Motor neuron (in vitro differentiated cells): Measurements from ENCODE around the gene CENPA. TPM values are rescaled to one million over a fixed set of nuclear protein-coding genes. Genes with fewer than 3 reads are reported as not detected.
A peak's percentile ranks its signal among the peaks of the same experiment; 100 is the strongest.
"Not testable (repeated sequence)": the region's sequence is repeated elsewhere in the genome, so short reads cannot be mapped to it uniquely, and the experiment has no call there.

Experiments
- ATAC-seq, 8 experiments: fragments of 200-7000 bp; cut with Tn5 transposase; replicated peaks in 6 of 8; 2 replicates each; pipeline ENCODE4 v1.8.0; 2021; ENCODE audit warnings: mild to moderate bottlenecking in 8 of 8, moderate library complexity in 8 of 8
- H3K27ac ChIP-seq, 2 donors: fragments of 250-450 bp; sonication (Bioruptor Pico); 2 replicates each; pipeline ENCODE4 v1.9.0; 2021; ENCODE audit warnings: antibody characterized with exemption in 2 of 2, mild to moderate bottlenecking in 2 of 2, moderate library complexity in 1 of 2
- H3K4me1 ChIP-seq, 2 donors: fragments of 250-450 bp; sonication (Bioruptor Pico); replicated peaks in 1 of 2; 2 replicates each; pipeline ENCODE4 v1.6.1; 2021; ENCODE audit warnings: antibody characterized with exemption in 2 of 2, mild to moderate bottlenecking in 2 of 2, moderate library complexity in 1 of 2
- H3K4me3 ChIP-seq, 5 donors: fragments of 250-450 bp; sonication (Bioruptor Pico); 2 replicates each; pipeline ENCODE4 v1.9.0; 2021; ENCODE audit warnings: antibody characterized with exemption in 5 of 5, mild to moderate bottlenecking in 5 of 5, moderate library complexity in 4 of 5
- WGBS, 10 experiments: fragments of 450-650 bp; shearing (Covaris generic); methylation state at CpG; one replicate each; pipeline ENCODE4 v1.0.0; 2022; 5-methylcytosine and 5-hydroxymethylcytosine counted together
- in situ Hi-C, 9 experiments: fragments of 400-800 bp; cut with MboI; loops; one replicate each; pipeline ENCODE4 v1.15.0; 2021; ENCODE audit warnings: low sequenced_read_pairs in 9 of 9, low pct_unique_long_range_greater_than_20kb in 2 of 9; ENCODE audit not compliant: unreplicated experiment in 9 of 9
- total RNA-seq, 8 experiments: library from RNA; unstranded; fragments of 300-600 nt; gene quantifications; 2 replicates each; pipeline versions ENCODE4 v1.2.3 to v1.2.4, GENCODE V29; 2022

CENPA gene
- total RNA-seq, 8 experiments from 2014 or later, result 0.46 to 19.1 (median 1.7) TPM

- Histone ChIP-seq H3K4me3 (no peak overlapping the region), H3K4me1 (peaks cover 17% of the 10 kb centered on the region in 2 donors), H3K27ac (no peak overlapping the region)
- no peak for ATAC-seq
- in situ Hi-C loops, result no loop called here
- 0 to 100% (median 89%) methylated on average over 1 to 3 of the region's 3 CpGs; no CpG with 5 or more reads in 4 of the 10 experiments for WGBS, 10 experiments
Measured at GRCh38 chr2:26809211-26809610, 23.4 kb downstream of the CENPA start.

DNA sequence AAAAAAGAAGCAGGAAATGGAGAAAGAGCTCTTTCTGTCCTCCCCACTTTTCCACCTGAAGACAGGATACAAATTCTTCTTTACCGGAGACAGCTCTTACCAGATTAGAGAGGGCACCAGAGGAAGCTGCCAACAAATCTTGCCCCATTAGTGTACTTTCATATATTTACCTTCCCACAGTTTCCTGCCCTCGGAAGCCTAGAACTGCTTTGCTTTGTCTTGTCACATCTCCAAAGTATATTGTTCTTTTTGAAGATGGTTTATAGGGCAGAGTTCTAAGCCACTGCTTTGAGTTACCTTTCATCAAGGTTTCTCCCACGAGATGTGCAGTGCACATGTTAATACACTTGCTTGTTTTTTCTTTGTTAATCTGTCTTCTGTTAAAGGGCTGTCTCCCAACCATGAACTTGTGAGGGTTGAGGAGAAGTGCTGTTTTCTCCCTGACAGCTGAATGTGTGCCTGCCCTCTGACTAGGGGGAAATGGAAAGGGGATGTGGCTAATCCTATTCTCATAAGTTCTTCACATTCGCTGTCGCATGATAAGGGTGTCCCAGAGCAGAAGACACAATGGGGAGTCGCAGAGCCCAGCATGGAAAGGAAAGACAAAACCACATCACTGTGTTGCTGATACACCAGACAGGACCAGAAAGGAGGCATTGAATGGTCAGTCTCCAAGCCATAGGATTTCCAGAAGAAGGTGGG, 24.2 kb downstream of the CENPA start:
- ATAC-seq, result no peak
- Histone ChIP-seq H3K4me3 (no peak overlapping the region), H3K4me1 (peaks cover 17% of the 10 kb centered on the region in 2 donors), H3K27ac (no peak overlapping the region)
- in situ Hi-C loops, result no loop called here
- 17 to 85% (median 67%) methylated on average over 1 to 6 of the region's 6 CpGs; no CpG with 5 or more reads in 1 of the 10 experiments for WGBS, 10 experiments

GRCh38 chr2:26811261-26811660, 25.4 kb downstream of the CENPA start:
- in situ Hi-C loops, result no loop called here
- H3K4me1 ChIP-seq, result peaks cover 17% of the 10 kb centered on the region in 2 donors
- WGBS, 10 experiments, result 7 to 80% (median 28%) methylated on average over 1 to 5 of the region's 8 CpGs; no CpG with 5 or more reads in 3 of the 10 experiments
- H3K27ac ChIP-seq, result no peak overlapping the region
- ATAC-seq, result no peak
- H3K4me3 ChIP-seq, result no peak overlapping the region

- ATAC-seq, result peak in 5 of 8 experiments; percentile 45 to 81 (median 76)
- no peak overlapping the region for H3K4me3 ChIP-seq
- 32 to 100% (median 71%) methylated on average over 1 to 10 of the region's 14 CpGs; no CpG with 5 or more reads in 3 of the 10 experiments for WGBS, 10 experiments
- peak overlapping the region in 1 of 2 donors; percentile 72 for H3K27ac ChIP-seq
- in situ Hi-C loops, result no loop called here
- H3K4me1 ChIP-seq, result peaks cover 17% of the 10 kb centered on the region in 2 donors
Measured at GRCh38 chr2:26811791-26812694, 26.2 kb downstream of the CENPA start.

DNA sequence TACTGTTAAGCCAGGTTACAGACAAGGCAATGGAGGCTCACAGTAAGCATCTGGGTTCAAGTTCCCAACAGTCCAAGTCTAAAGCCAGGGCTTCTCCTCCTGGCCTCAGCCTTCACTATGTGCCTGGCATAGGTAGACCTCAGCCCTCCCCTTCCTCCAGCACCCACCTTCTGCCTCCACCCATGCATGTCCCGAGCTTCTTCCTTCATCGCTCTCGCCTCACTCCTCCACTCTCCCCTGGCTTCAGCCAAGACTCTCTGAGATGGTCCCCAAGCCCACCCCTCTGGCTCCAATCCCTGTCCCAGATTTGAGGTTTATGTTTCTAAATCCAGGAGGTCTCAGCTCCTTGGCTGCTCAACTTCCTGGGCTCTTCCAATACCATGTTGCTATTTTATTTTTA, 26.9 kb downstream of the CENPA start:
- no peak overlapping the region for H3K27ac ChIP-seq
- H3K4me3 ChIP-seq, result no peak overlapping the region
- peaks cover 15% of the 10 kb centered on the region in 2 donors for H3K4me1 ChIP-seq
- in situ Hi-C loops, result no loop called here
- no peak for ATAC-seq
- 33 to 100% (median 70%) methylated on average over 2 to 3 of the region's 3 CpGs; no CpG with 5 or more reads in 5 of the 10 experiments for WGBS, 10 experiments

DNA sequence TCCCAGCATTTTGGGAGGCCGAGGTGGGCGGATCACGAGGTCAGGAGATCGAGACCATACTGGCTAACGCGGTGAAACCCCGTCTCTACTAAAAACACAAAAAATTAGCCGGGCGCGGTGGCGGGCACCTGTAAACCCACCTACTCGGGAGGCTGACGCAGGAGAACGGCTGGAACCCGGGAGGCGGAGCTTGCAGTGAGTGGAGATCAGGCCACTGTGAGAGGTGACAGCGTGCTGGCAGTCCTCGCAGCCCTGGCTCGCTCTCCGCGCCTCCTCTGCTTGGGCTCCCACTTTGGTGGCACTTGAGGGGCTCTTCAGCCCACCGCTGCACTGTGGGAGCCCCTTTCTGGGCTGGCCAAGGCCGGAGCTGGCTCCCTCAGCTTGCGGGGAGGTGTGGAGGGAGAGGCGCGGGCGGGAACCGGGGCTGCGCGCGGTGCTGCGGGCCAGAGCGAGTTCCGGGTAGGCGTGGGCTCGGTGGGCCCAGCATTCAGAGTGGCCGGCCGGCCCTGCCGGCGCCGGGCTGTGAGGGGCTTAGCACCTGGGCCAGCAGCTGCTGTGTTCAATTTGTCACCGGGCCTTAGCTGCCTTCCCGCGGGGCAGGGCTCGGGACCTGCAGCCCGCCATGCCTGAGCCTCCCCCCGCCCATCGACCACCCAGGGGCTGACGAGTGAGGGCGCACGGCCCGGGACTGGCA, 28.4 kb downstream of the CENPA start:
- ATAC-seq, H3K4me1 ChIP-seq, H3K27ac ChIP-seq, in situ Hi-C loops, H3K4me3 ChIP-seq: not testable (repeated sequence)
- whole genome bisulfite sequencing, 10 experiments, result 71 to 100% (median 95%) methylated on average over 5 to 12 of the region's 52 CpGs; no CpG with 5 or more reads in 6 of the 10 experiments

DNA sequence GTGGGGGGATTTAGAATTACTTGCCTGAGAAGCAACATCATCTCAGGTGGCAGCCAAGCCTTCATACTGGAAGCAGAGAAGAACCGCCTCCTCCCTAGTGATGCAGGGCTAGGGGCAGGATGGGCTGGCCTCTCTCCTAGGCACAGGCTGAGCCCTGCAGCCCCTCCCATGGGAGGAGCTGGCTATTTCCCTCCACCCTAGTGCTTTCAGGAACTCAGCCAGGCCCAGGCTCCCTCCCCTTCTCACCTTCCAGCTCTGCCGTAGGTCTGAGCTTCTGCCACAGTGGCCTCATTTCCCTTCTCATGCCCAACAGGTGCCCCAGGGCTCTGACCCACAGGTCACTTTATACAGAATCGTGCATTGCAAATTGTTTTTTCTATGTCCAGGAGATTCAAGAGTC, 31.0 kb downstream of the CENPA start:
- no peak overlapping the region for H3K27ac ChIP-seq
- 0 to 80% (median 50%) methylated on average over 1 of the region's 3 CpGs; no CpG with 5 or more reads in 7 of the 10 experiments for WGBS, 10 experiments
- ATAC-seq, result peak in 4 of 8 experiments; percentile 37 to 99 (median 86)
- in situ Hi-C loops, result no loop called here
- no peak overlapping the region for H3K4me3 ChIP-seq
- peaks cover 6 to 7% of the 10 kb centered on the region in 2 donors for H3K4me1 ChIP-seq

- 0 to 83% (median 67%) methylated on average over 1 to 4 of the region's 5 CpGs; no CpG with 5 or more reads in 3 of the 10 experiments for WGBS, 10 experiments
- ATAC-seq, result no peak
- in situ Hi-C loops, result no loop called here
- no peaks in the 10 kb centered on the region for H3K4me1 ChIP-seq
- H3K27ac ChIP-seq, result no peak overlapping the region
- no peak overlapping the region for H3K4me3 ChIP-seq
Measured at GRCh38 chr2:26818255-26818654, 32.4 kb downstream of the CENPA start.

DNA sequence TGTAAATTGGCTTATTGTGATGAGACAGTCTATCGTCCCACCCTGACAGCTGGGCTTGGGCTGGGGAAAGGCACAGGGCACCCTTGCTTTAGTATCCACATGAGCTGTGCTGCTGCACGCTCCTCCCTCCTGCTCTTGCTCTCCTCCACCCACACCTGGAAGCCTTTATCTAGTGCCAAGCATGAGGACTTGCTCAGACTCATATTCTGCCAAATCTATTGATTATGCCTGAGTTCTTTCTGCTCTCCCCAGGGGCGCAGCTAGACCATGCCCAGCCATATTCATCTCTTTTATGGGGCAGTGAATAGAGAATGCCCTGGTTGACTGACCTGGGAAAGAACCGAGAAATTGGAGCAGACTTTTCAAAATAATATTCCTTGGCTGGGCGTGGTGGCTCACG, 33.1 kb downstream of the CENPA start:
- no peak overlapping the region for H3K4me3 ChIP-seq
- in situ Hi-C loops, result no loop called here
- H3K4me1 ChIP-seq, result no peaks in the 10 kb centered on the region
- no peak overlapping the region for H3K27ac ChIP-seq
- 19 to 100% (median 60%) methylated on average over 1 to 5 of the region's 6 CpGs; no CpG with 5 or more reads in 1 of the 10 experiments for WGBS, 10 experiments
- ATAC-seq, result no peak

- no peak for ATAC-seq
- in situ Hi-C loops, result no loop called here
- Histone ChIP-seq H3K4me1 (no peaks in the 10 kb centered on the region), H3K4me3 (no peak overlapping the region), H3K27ac (no peak overlapping the region)
- WGBS, 10 experiments, result 56 to 93% (median 81%) methylated on average over 3 to 7 of the region's 7 CpGs; no CpG with 5 or more reads in 1 of the 10 experiments
Measured at GRCh38 chr2:26820932-26821331, 35.1 kb downstream of the CENPA start.

DNA sequence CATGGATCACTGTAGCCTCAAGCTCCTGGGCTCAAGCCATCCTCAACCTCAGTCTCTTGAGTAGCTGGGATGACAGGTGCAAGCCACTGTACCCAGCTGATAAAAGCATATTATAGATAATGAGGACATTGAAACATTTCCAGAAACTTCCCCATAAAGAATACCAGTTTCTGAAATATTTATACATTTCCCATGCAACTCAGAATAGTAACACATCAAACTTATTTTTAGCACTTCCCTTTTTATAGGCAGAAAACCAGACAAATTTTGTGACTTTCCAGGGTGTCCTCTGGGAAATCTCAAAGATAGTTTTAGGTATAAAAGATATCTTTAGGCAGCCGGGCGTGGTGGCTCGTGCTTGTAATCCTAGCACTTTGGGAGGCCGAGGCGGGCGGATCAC, 37.0 kb downstream of the CENPA start:
- H3K27ac ChIP-seq, result no peak overlapping the region
- 77 to 96% (median 90%) methylated on average over 2 to 6 of the region's 6 CpGs; no CpG with 5 or more reads in 5 of the 10 experiments for WGBS, 10 experiments
- H3K4me3 ChIP-seq, result no peak overlapping the region
- no peak for ATAC-seq
- in situ Hi-C loops, result no loop called here
- no peaks in the 10 kb centered on the region for H3K4me1 ChIP-seq

DNA sequence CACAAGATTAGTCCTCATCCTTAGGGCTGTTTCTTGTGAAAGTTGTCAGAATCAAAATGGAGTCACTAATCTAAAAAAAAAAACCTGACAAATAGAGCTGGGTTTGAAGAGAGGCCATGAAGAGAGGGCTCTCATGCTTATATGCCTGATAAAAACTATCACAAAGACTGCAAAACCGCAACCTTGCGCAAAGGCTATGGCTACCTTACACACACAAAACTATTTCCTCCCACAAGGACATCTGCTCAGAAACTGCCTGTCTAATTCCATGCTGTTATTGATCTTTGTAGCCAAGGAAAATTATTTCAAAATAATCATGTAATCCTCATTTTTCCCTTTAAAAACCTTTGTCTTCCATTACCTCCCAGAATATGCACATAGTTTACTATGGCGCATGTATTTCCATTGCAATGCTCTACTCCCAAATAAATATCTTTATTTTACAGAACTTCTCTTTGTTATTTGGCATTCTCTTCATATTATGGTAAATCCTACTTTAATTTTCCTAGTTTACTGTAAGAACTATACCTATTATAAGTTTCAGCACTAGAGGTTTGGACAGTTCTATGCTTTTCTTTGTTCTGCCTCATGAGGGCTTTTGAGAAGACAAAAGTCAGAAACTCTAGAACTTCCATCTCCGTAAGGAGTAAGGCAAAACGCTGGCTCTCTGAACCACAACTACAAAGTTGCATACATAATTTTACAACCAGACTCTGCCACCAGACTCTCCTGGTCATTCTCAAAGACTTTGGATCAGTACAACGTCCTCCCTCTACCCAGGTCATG, 52.5 kb downstream of the CENPA start:
- 22 to 98% (median 56%) methylated on average over 1 to 6 of the region's 6 CpGs; no CpG with 5 or more reads in 1 of the 10 experiments for WGBS, 10 experiments
- no peaks in the 10 kb centered on the region for H3K4me1 ChIP-seq
- in situ Hi-C loops, result loop anchor here in 5 of 9 experiments (25.0 kb wide), 3 partner anchors 99 to 199 kb away; partner anchors contain the start of gene TMEM214 (in 1 of the 5)
- ATAC-seq, result peak in 3 of 8 experiments; percentile 25 to 38 (median 36)
- H3K4me3 ChIP-seq, result no peak overlapping the region
- no peak overlapping the region for H3K27ac ChIP-seq
